ENCODE data around the gene NFKBIL1.
"Not testable (repeated sequence)": the region's sequence is repeated elsewhere in the genome, so short reads cannot be mapped to it uniquely, and the experiment has no call there.

The NFKBIL1 gene

GRCh38 chr6:31541658-31542521, 5.5 kb upstream of the NFKBIL1 start, which contains the start of gene DDX39B:
TSS of gene DDX39B (minus strand) at chr6:31542003. CDS start at chr6:31540532, 1,471 bp downstream.
- peak within 1 kb of the TSS; percentile 92 to 99 (median 97) for H3K27ac ChIP-seq
- peaks cover 42 to 45% (median 44%) of the 10 kb centered on the region in 11 experiments for H4K20me1 ChIP-seq
- peak within 1 kb of the TSS; percentile 91 to 99 (median 96) for H3K9ac ChIP-seq
- H3K36me3 ChIP-seq = peaks cover 37 to 42% (median 40%) of the 10 kb centered on the region in 11 experiments
- peak within 1 kb of the TSS; percentile 74 to 91 (median 86) for H3K4me3 ChIP-seq
- H3K4me2 ChIP-seq = peak within 1 kb of the TSS; percentile 91 to 99 (median 98)
- peaks cover 61 to 74% (median 63%) of the 10 kb centered on the region in 10 experiments for H3K4me1 ChIP-seq
- no peaks in the 10 kb centered on the region for H3K9me3 ChIP-seq (replicated peaks in 1 of 11)
- no peak for TF ChIP-seq Cebpa-rat (IDR thresholded peaks at IDR 0.05)
- no peaks in the 10 kb centered on the region for H3K27me3 ChIP-seq

- H3K27ac ChIP-seq = peak overlapping the region in 3 of 11 experiments; percentile 96 to 99 (median 97); a peak in 2 of 22 replicates
- H3K9me3 ChIP-seq (replicated peaks in 1 of 11) = no peaks in the 10 kb centered on the region
- H3K4me3 ChIP-seq = peak overlapping the region in 2 of 10 experiments; percentile 89 to 91; a peak in 2 of 20 replicates
- H3K4me2 ChIP-seq = peak overlapping the region; percentile 58 to 99 (median 87); a peak in 19 of 22 replicates
- H4K20me1 ChIP-seq = peaks cover 24 to 28% (median 26%) of the 10 kb centered on the region in 11 experiments
- H3K4me1 ChIP-seq = peaks cover 61 to 71% (median 66%) of the 10 kb centered on the region in 10 experiments
- H3K36me3 ChIP-seq = peaks cover 20 to 25% (median 22%) of the 10 kb centered on the region in 11 experiments
- no peaks in the 10 kb centered on the region for H3K27me3 ChIP-seq
- TF ChIP-seq Cebpa-rat (IDR thresholded peaks at IDR 0.05) = no peak
- H3K9ac ChIP-seq = peak overlapping the region in 10 of 11 experiments; percentile 91 to 99 (median 96); a peak in 9 of 22 replicates
Measured at GRCh38 chr6:31543639-31544038, 3.8 kb upstream of the NFKBIL1 start.

- TF ChIP-seq Cebpa-rat (IDR thresholded peaks at IDR 0.05) = no peak
- Histone ChIP-seq H4K20me1 (peaks cover 14 to 17% (median 16%) of the 10 kb centered on the region in 11 experiments), H3K27ac (peak overlapping the region in 4 of 11 experiments; percentile 25 to 63 (median 57); a peak in 7 of 22 replicates), H3K4me2 (peak overlapping the region; percentile 82 to 100 (median 95); a peak in 19 of 22 replicates), H3K9ac (peak overlapping the region in 9 of 11 experiments; percentile 50 to 83 (median 81); a peak in 15 of 22 replicates), H3K4me1 (peaks cover 61 to 71% (median 66%) of the 10 kb centered on the region in 10 experiments), H3K4me3 (no peak overlapping the region), H3K36me3 (peaks cover 10 to 25% (median 17%) of the 10 kb centered on the region in 11 experiments), H3K9me3 (replicated peaks in 1 of 11) (no peaks in the 10 kb centered on the region), H3K27me3 (no peaks in the 10 kb centered on the region)
Measured at GRCh38 chr6:31544676-31545075, 2.7 kb upstream of the NFKBIL1 start.

GRCh38 chr6:31545291-31545690, 2.1 kb upstream of the NFKBIL1 start:
- no peak for TF ChIP-seq Cebpa-rat (IDR thresholded peaks at IDR 0.05)
- peak overlapping the region in 6 of 10 experiments; percentile 58 to 70 (median 62); a peak in 7 of 20 replicates for H3K4me3 ChIP-seq
- peaks cover 4 to 25% (median 17%) of the 10 kb centered on the region in 11 experiments for H3K36me3 ChIP-seq
- H3K9ac ChIP-seq = peak overlapping the region; percentile 41 to 83 (median 80); a peak in 19 of 22 replicates
- H3K27me3 ChIP-seq = no peaks in the 10 kb centered on the region
- H3K9me3 ChIP-seq (replicated peaks in 1 of 11) = no peaks in the 10 kb centered on the region
- peaks cover 8 to 11% (median 10%) of the 10 kb centered on the region in 11 experiments for H4K20me1 ChIP-seq
- H3K4me1 ChIP-seq = peaks cover 59 to 70% (median 66%) of the 10 kb centered on the region in 10 experiments
- H3K27ac ChIP-seq = peak overlapping the region in 9 of 11 experiments; percentile 2 to 63 (median 56); a peak in 16 of 22 replicates
- peak overlapping the region; percentile 82 to 100 (median 95) for H3K4me2 ChIP-seq

- peak within 1 kb of the TSS; percentile 76 to 89 (median 84); a peak in 21 of 22 replicates for H3K27ac ChIP-seq
- peak within 1 kb of the TSS; percentile 74 to 88 (median 81) for H3K9ac ChIP-seq
- peak within 1 kb of the TSS; percentile 53 to 70 (median 60) for H3K4me3 ChIP-seq
- peaks cover 62 to 76% (median 70%) of the 10 kb centered on the region in 10 experiments for H3K4me1 ChIP-seq
- no peak for TF ChIP-seq Cebpa-rat (IDR thresholded peaks at IDR 0.05)
- H3K4me2 ChIP-seq = peak within 1 kb of the TSS; percentile 82 to 100 (median 95)
- peaks cover 0 to 26% (median 18%) of the 10 kb centered on the region in 11 experiments; a peak in 15 of 22 replicates for H3K36me3 ChIP-seq
- H4K20me1 ChIP-seq = no peaks in the 10 kb centered on the region; a peak in 2 of 22 replicates
- H3K27me3 ChIP-seq = no peaks in the 10 kb centered on the region
- H3K9me3 ChIP-seq (replicated peaks in 1 of 11) = no peaks in the 10 kb centered on the region
Measured at GRCh38 chr6:31546339-31546957, 960 bp upstream of the NFKBIL1 start, which contains the start of gene ATP6V1G2. TSS of gene ATP6V1G2 (minus strand) at chr6:31546608. CDS start at chr6:31546559, 49 bp downstream.

- Histone ChIP-seq H3K36me3 (peaks cover 0 to 30% (median 20%) of the 10 kb centered on the region in 11 experiments; a peak in 16 of 22 replicates), H3K4me1 (peaks cover 58 to 83% (median 73%) of the 10 kb centered on the region in 10 experiments), H3K4me3 (peak overlapping the region; percentile 53 to 70 (median 60)), H3K27ac (peak overlapping the region; percentile 76 to 89 (median 84)), H3K27me3 (no peaks in the 10 kb centered on the region), H3K9me3 (replicated peaks in 1 of 11) (no peaks in the 10 kb centered on the region), H3K9ac (peak overlapping the region; percentile 74 to 88 (median 81)), H4K20me1 (no peaks in the 10 kb centered on the region), H3K4me2 (peak overlapping the region; percentile 82 to 100 (median 95))
- TF ChIP-seq Cebpa-rat (IDR thresholded peaks at IDR 0.05) = no peak
Measured at GRCh38 chr6:31547727-31548543, 527 bp downstream of the NFKBIL1 start.

- no peaks in the 10 kb centered on the region for H3K27me3 ChIP-seq
- H3K9ac ChIP-seq = peak overlapping the region; percentile 74 to 88 (median 81)
- H3K36me3 ChIP-seq = peaks cover 6 to 36% (median 23%) of the 10 kb centered on the region in 11 experiments; a peak in 20 of 22 replicates
- no peaks in the 10 kb centered on the region for H3K9me3 ChIP-seq (replicated peaks in 1 of 11)
- H4K20me1 ChIP-seq = no peaks in the 10 kb centered on the region
- peak overlapping the region; percentile 82 to 100 (median 95) for H3K4me2 ChIP-seq
- H3K4me3 ChIP-seq = peak overlapping the region; percentile 53 to 70 (median 60); a peak in 19 of 20 replicates
- H3K4me1 ChIP-seq = peaks cover 52 to 83% (median 73%) of the 10 kb centered on the region in 10 experiments
- peak overlapping the region; percentile 76 to 89 (median 84); a peak in 21 of 22 replicates for H3K27ac ChIP-seq
- TF ChIP-seq Cebpa-rat (IDR thresholded peaks at IDR 0.05) = no peak
Measured at GRCh38 chr6:31548544-31548873, 1.1 kb downstream of the NFKBIL1 start.

GRCh38 chr6:31551371-31551770, 4.0 kb downstream of the NFKBIL1 start:
- peak overlapping the region in 8 of 11 experiments; percentile 38 to 85 (median 55); a peak in 16 of 22 replicates for H3K27ac ChIP-seq
- peak overlapping the region in 3 of 11 experiments; percentile 5 to 33 (median 26); a peak in 6 of 22 replicates for H3K9ac ChIP-seq
- not testable (repeated sequence) for H3K9me3 ChIP-seq (replicated peaks in 1 of 11); H4K20me1 ChIP-seq; H3K27me3 ChIP-seq; H3K4me3 ChIP-seq
- H3K36me3 ChIP-seq = peaks cover 12 to 56% (median 33%) of the 10 kb centered on the region in 11 experiments; a peak in 20 of 22 replicates
- H3K4me2 ChIP-seq = peak overlapping the region in 8 of 11 experiments; percentile 23 to 39 (median 28); a peak in 13 of 22 replicates
- H3K4me1 ChIP-seq = peaks cover 43 to 85% (median 75%) of the 10 kb centered on the region in 10 experiments

Data from BLaER1 treated with 17β-estradiol and CSF1 and Interleukin-3, amounts not matched to agents 10 nM and 100 nM (cell line).